Measurements from ENCODE around the gene SAMD4A.

The SAMD4A gene

GRCh38 chr14:54565785-54566409 is 1.0 kb upstream of the SAMD4A start:
- DNase-seq (ENCODE audit: low read depth) = peak; percentile 94

- DNase-seq (ENCODE audit: low read depth) = no peak
Measured at GRCh38 chr14:54567224-54567638, 303 bp downstream of the SAMD4A start.

GRCh38 chr14:54567639-54568561 is 972 bp downstream of the SAMD4A start:
- peak; percentile 37 for DNase-seq (ENCODE audit: low read depth)

- peak; percentile 34 for DNase-seq (ENCODE audit: low read depth)
Measured at GRCh38 chr14:54568821-54569595, 2.1 kb downstream of the SAMD4A start.

GRCh38 chr14:54570047-54570446 is 3.1 kb downstream of the SAMD4A start:
- DNase-seq (ENCODE audit: low read depth) = no peak

GRCh38 chr14:54570631-54571415 is 3.9 kb downstream of the SAMD4A start:
- DNase-seq (ENCODE audit: low read depth) = peak; percentile 81

- DNase-seq (ENCODE audit: low read depth) = no peak
Measured at GRCh38 chr14:54572316-54572715, 5.4 kb downstream of the SAMD4A start.

- DNase-seq (ENCODE audit: low read depth) = peak; percentile 61
Measured at GRCh38 chr14:54574528-54574927, 7.6 kb downstream of the SAMD4A start.

GRCh38 chr14:54577494-54577893 is 10.6 kb downstream of the SAMD4A start:
- no peak for DNase-seq (ENCODE audit: low read depth)

GRCh38 chr14:54577977-54578376 is 11.0 kb downstream of the SAMD4A start:
- peak; percentile 60 for DNase-seq (ENCODE audit: low read depth)

GRCh38 chr14:54579621-54580020 is 12.7 kb downstream of the SAMD4A start:
- DNase-seq (ENCODE audit: low read depth) = no peak

- no peak for DNase-seq (ENCODE audit: low read depth)
Measured at GRCh38 chr14:54580933-54581332, 14.0 kb downstream of the SAMD4A start.

- DNase-seq (ENCODE audit: low read depth) = no peak
Measured at GRCh38 chr14:54582334-54582733, 15.4 kb downstream of the SAMD4A start.

- DNase-seq (ENCODE audit: low read depth) = no peak
Measured at GRCh38 chr14:54584097-54584496, 17.2 kb downstream of the SAMD4A start.

GRCh38 chr14:54585214-54585613 is 18.3 kb downstream of the SAMD4A start:
- DNase-seq (ENCODE audit: low read depth) = no peak

GRCh38 chr14:54589076-54589475 is 22.1 kb downstream of the SAMD4A start:
- DNase-seq (ENCODE audit: low read depth) = no peak

- peak; percentile 60 for DNase-seq (ENCODE audit: low read depth)
Measured at GRCh38 chr14:54589843-54590242, 22.9 kb downstream of the SAMD4A start.

- DNase-seq (ENCODE audit: low read depth) = no peak
Measured at GRCh38 chr14:54590481-54590880, 23.6 kb downstream of the SAMD4A start.

- peak; percentile 53 for DNase-seq (ENCODE audit: low read depth)
Measured at GRCh38 chr14:54591461-54591860, 24.5 kb downstream of the SAMD4A start.

GRCh38 chr14:54591866-54592265 is 24.9 kb downstream of the SAMD4A start:
- no peak for DNase-seq (ENCODE audit: low read depth)

GRCh38 chr14:54593860-54594259 is 26.9 kb downstream of the SAMD4A start:
- DNase-seq (ENCODE audit: low read depth) = no peak

GRCh38 chr14:54594537-54594936 is 27.6 kb downstream of the SAMD4A start:
- DNase-seq (ENCODE audit: low read depth) = no peak
